ENCODE results near the gene CWC15.
A peak's percentile ranks its signal among the peaks of the same experiment; 100 is the strongest.
"Not testable (repeated sequence)": the region's sequence is repeated elsewhere in the genome, so short reads cannot be mapped to it uniquely, and the experiment has no call there.

Gene CWC15

GRCh38 chr11:94973099-94973968 is at the start of gene CWC15, which contains the start of gene KDM4D:
CWC15 (minus strand) TSS chr11:94973556; CDS start chr11:94972185, 1,371 bp downstream.
KDM4D (plus strand) TSS chr11:94973709; CDS start chr11:94997373, 23,664 bp downstream.
- DNase-seq (ENCODE audit: low read depth) = peak; percentile 83

- DNase-seq (ENCODE audit: low read depth) = not testable (repeated sequence)
Measured at GRCh38 chr11:95021468-95021867, 48.1 kb upstream of the CWC15 start.

- DNase-seq (ENCODE audit: low read depth) = no peak
Measured at GRCh38 chr11:95016139-95016538, 42.8 kb upstream of the CWC15 start.

GRCh38 chr11:95014184-95014821 is 40.9 kb upstream of the CWC15 start:
- DNase-seq (ENCODE audit: low read depth) = no peak

GRCh38 chr11:95011376-95011775 is 38.0 kb upstream of the CWC15 start:
- DNase-seq (ENCODE audit: low read depth) = no peak

- DNase-seq (ENCODE audit: low read depth) = no peak
Measured at GRCh38 chr11:95005642-95006041, 32.3 kb upstream of the CWC15 start.

- no peak for DNase-seq (ENCODE audit: low read depth)
Measured at GRCh38 chr11:95003716-95004115, 30.4 kb upstream of the CWC15 start.

- DNase-seq (ENCODE audit: low read depth) = no peak
Measured at GRCh38 chr11:94998285-94998684, 24.9 kb upstream of the CWC15 start.

- DNase-seq (ENCODE audit: low read depth) = no peak
Measured at GRCh38 chr11:94997437-94997836, 24.1 kb upstream of the CWC15 start.

- DNase-seq (ENCODE audit: low read depth) = no peak
Measured at GRCh38 chr11:94993400-94993943, 20.1 kb upstream of the CWC15 start.

GRCh38 chr11:94988748-94989147 is 15.4 kb upstream of the CWC15 start:
- DNase-seq (ENCODE audit: low read depth) = no peak

GRCh38 chr11:94987378-94987777 is 14.0 kb upstream of the CWC15 start:
- no peak for DNase-seq (ENCODE audit: low read depth)

GRCh38 chr11:94975599-94975998 is 2.2 kb upstream of the CWC15 start:
- no peak for DNase-seq (ENCODE audit: low read depth)

GRCh38 chr11:94974178-94974577 is 822 bp upstream of the CWC15 start:
- no peak for DNase-seq (ENCODE audit: low read depth)

- no peak for DNase-seq (ENCODE audit: low read depth)
Measured at GRCh38 chr11:94972700-94973098, 657 bp downstream of the CWC15 start.

GRCh38 chr11:94968334-94968958 is 4.9 kb downstream of the CWC15 start:
- DNase-seq (ENCODE audit: low read depth) = peak; percentile 29

GRCh38 chr11:94964934-94965333 is 8.4 kb downstream of the CWC15 start:
- no peak for DNase-seq (ENCODE audit: low read depth)

- DNase-seq (ENCODE audit: low read depth) = no peak
Measured at GRCh38 chr11:94961255-94961654, 12.1 kb downstream of the CWC15 start.

- DNase-seq (ENCODE audit: low read depth) = no peak
Measured at GRCh38 chr11:94960488-94960887, 12.9 kb downstream of the CWC15 start.

GRCh38 chr11:94959179-94959578 is 14.2 kb downstream of the CWC15 start:
- no peak for DNase-seq (ENCODE audit: low read depth)

- DNase-seq (ENCODE audit: low read depth) = peak; percentile 28
Measured at GRCh38 chr11:94958121-94958696, 15.1 kb downstream of the CWC15 start.

- no peak for DNase-seq (ENCODE audit: low read depth)
Measured at GRCh38 chr11:94956963-94957362, 16.4 kb downstream of the CWC15 start.

Measured in GM04504 (cell line).